SK-N-SH (cell line): ENCODE data around the gene CD2AP.

Experiments used
- EP300 ChIP-seq, 2 experiments: IDR thresholded peaks; 2 replicates each; pipeline versions ENCODE4 v1.4.0 to v1.6.1; 2012; ENCODE audit warnings: borderline replicate concordance in 1 of 2, low read depth in 1 of 2, low read length in 1 of 2
- JUND ChIP-seq: IDR thresholded peaks from 2 replicates; pipeline ENCODE4 v1.4.0; 2012
- POLR2AphosphoS5 ChIP-seq: IDR thresholded peaks from 2 replicates; pipeline ENCODE4 v1.6.1; 2012; ENCODE audit warnings: low read depth, low read length
- RFX5 ChIP-seq: IDR thresholded peaks from 2 replicates; pipeline ENCODE4 v1.6.1; 2012; ENCODE audit warnings: mild to moderate bottlenecking, improper control_type of control experiment, low read length
- TF ChIP-seq, protein P1 (sequence below): IDR thresholded peaks from 2 replicates; pipeline ENCODE4 v1.4.0; 2012; ENCODE audit warnings: low read depth
- TF ChIP-seq, protein P2 (sequence below): fragments of 200-600 bp; sonication (generic); IDR thresholded peaks from 2 replicates; pipeline ENCODE4 v1.6.1; 2017; ENCODE audit warnings: antibody characterized with exemption, mild to moderate bottlenecking, moderate library complexity
- TF ChIP-seq, protein P3 (sequence below): fragments of 150-350 bp; IDR thresholded peaks from 2 replicates; pipeline ENCODE4 v1.6.1; 2016; ENCODE audit warnings: mild to moderate bottlenecking, low read depth, low read length

DNA sequence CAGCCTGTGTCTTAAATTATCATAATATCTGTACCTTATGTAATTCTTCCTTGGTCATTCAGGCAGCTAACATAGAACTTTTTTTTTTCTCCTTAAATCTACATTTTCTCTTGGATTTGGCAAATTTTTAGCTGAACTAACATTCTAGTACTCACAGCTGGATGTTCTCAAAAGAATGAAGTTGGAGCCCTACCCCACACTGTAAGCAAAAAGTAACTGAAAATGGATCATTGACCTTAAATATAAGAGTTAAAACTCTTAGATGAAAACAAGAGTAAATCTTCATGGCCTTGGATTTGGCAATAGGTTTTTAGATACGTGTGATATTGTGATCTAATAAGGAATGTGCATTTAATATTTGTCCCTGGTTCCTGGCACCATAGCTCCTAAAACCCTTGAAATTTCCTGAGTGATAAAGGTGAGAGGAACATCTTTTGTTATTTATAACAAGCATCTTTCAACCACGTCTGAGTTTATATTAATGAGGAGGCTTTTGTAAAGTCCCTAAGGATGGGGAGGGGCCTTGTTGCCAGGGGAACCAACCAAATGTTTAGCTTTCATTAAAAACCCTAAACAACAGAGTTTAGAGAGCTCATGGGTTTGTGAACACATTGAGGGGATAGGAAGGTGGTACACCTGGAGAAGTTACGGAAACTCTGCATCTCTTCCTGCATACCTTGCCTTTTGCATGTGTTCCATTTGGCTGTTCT is 114.7 kb downstream of the CD2AP start:
- TF ChIP-seq RFX5 (no peak), POLR2AphosphoS5 (no peak), EP300 (IDR thresholded peaks at IDR 0.05; ENCODE audit: borderline replicate concordance in 1 of 2, low read depth in 1 of 2, low read length in 1 of 2) (no peak), JUND (no peak)
- TF ChIP-seq, protein P1, sequence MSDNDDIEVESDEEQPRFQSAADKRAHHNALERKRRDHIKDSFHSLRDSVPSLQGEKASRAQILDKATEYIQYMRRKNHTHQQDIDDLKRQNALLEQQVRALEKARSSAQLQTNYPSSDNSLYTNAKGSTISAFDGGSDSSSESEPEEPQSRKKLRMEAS: no peak
- TF ChIP-seq, protein P2, sequence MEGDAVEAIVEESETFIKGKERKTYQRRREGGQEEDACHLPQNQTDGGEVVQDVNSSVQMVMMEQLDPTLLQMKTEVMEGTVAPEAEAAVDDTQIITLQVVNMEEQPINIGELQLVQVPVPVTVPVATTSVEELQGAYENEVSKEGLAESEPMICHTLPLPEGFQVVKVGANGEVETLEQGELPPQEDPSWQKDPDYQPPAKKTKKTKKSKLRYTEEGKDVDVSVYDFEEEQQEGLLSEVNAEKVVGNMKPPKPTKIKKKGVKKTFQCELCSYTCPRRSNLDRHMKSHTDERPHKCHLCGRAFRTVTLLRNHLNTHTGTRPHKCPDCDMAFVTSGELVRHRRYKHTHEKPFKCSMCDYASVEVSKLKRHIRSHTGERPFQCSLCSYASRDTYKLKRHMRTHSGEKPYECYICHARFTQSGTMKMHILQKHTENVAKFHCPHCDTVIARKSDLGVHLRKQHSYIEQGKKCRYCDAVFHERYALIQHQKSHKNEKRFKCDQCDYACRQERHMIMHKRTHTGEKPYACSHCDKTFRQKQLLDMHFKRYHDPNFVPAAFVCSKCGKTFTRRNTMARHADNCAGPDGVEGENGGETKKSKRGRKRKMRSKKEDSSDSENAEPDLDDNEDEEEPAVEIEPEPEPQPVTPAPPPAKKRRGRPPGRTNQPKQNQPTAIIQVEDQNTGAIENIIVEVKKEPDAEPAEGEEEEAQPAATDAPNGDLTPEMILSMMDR: no peak
- TF ChIP-seq, protein P3, sequence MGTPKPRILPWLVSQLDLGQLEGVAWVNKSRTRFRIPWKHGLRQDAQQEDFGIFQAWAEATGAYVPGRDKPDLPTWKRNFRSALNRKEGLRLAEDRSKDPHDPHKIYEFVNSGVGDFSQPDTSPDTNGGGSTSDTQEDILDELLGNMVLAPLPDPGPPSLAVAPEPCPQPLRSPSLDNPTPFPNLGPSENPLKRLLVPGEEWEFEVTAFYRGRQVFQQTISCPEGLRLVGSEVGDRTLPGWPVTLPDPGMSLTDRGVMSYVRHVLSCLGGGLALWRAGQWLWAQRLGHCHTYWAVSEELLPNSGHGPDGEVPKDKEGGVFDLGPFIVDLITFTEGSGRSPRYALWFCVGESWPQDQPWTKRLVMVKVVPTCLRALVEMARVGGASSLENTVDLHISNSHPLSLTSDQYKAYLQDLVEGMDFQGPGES: no peak
